ENCODE data around the gene CYGB. TPM values are rescaled to one million over a fixed set of nuclear protein-coding genes. Genes with fewer than 3 reads are reported as not detected.
"Not testable (repeated sequence)": the region's sequence is repeated elsewhere in the genome, so short reads cannot be mapped to it uniquely, and the experiment has no call there.

The CYGB gene
- total RNA-seq, 4 donors from 2014 or later = 2.8 to 18.2 (median 10.4) TPM

GRCh38 chr17:76513306-76513692 is 24.2 kb downstream of the CYGB start:
- Histone ChIP-seq H3K27me3 (no peaks in the 10 kb centered on the region), H3K4me1 (peaks cover 23% of the 10 kb centered on the region), H3K36me3 (no peaks in the 10 kb centered on the region), H3K9me3 (no peaks in the 10 kb centered on the region), H3K4me3 (no peak overlapping the region), H3K27ac (no peak overlapping the region)
- DNase-seq (ENCODE audit: low spot score in 2 of 2) = no peak
- TF ChIP-seq EP300 (IDR thresholded peaks at IDR 0.05) (no peak), POLR2AphosphoS5 (IDR thresholded peaks at IDR 0.05) (no peak), POLR2A (IDR thresholded peaks at IDR 0.05) (no peak)
- TF ChIP-seq, protein P1, sequence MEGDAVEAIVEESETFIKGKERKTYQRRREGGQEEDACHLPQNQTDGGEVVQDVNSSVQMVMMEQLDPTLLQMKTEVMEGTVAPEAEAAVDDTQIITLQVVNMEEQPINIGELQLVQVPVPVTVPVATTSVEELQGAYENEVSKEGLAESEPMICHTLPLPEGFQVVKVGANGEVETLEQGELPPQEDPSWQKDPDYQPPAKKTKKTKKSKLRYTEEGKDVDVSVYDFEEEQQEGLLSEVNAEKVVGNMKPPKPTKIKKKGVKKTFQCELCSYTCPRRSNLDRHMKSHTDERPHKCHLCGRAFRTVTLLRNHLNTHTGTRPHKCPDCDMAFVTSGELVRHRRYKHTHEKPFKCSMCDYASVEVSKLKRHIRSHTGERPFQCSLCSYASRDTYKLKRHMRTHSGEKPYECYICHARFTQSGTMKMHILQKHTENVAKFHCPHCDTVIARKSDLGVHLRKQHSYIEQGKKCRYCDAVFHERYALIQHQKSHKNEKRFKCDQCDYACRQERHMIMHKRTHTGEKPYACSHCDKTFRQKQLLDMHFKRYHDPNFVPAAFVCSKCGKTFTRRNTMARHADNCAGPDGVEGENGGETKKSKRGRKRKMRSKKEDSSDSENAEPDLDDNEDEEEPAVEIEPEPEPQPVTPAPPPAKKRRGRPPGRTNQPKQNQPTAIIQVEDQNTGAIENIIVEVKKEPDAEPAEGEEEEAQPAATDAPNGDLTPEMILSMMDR (IDR thresholded peaks at IDR 0.05) = no peak
- 75% methylated on average over 6 of the region's 6 CpGs for WGBS

- Histone ChIP-seq H3K27me3 (no peaks in the 10 kb centered on the region), H3K9me3 (no peaks in the 10 kb centered on the region), H3K4me1 (peaks cover 23% of the 10 kb centered on the region), H3K27ac (no peak overlapping the region), H3K4me3 (no peak overlapping the region), H3K36me3 (no peaks in the 10 kb centered on the region)
- TF ChIP-seq EP300 (IDR thresholded peaks at IDR 0.05) = no peak
- TF ChIP-seq, protein P1 (IDR thresholded peaks at IDR 0.05) = no peak
- TF ChIP-seq POLR2A (IDR thresholded peaks at IDR 0.05) = no peak
- TF ChIP-seq POLR2AphosphoS5 (IDR thresholded peaks at IDR 0.05) = no peak
- 81% methylated on average over 20 of the region's 22 CpGs for WGBS
- no peak for DNase-seq (ENCODE audit: low spot score in 2 of 2)
Measured at GRCh38 chr17:76512366-76513305, 24.9 kb downstream of the CYGB start.

GRCh38 chr17:76511668-76512365 is 25.7 kb downstream of the CYGB start:
- Histone ChIP-seq H3K4me3 (no peak overlapping the region), H3K9me3 (no peaks in the 10 kb centered on the region), H3K27me3 (no peaks in the 10 kb centered on the region), H3K27ac (no peak overlapping the region), H3K36me3 (no peaks in the 10 kb centered on the region), H3K4me1 (peaks cover 23% of the 10 kb centered on the region)
- 82% methylated on average over 13 of the region's 13 CpGs for WGBS
- no peak for DNase-seq (ENCODE audit: low spot score in 2 of 2)
- TF ChIP-seq, protein P1 (IDR thresholded peaks at IDR 0.05) = no peak
- no peak for TF ChIP-seq EP300 (IDR thresholded peaks at IDR 0.05)
- no peak for TF ChIP-seq POLR2AphosphoS5 (IDR thresholded peaks at IDR 0.05)
- no peak for TF ChIP-seq POLR2A (IDR thresholded peaks at IDR 0.05)

DNA sequence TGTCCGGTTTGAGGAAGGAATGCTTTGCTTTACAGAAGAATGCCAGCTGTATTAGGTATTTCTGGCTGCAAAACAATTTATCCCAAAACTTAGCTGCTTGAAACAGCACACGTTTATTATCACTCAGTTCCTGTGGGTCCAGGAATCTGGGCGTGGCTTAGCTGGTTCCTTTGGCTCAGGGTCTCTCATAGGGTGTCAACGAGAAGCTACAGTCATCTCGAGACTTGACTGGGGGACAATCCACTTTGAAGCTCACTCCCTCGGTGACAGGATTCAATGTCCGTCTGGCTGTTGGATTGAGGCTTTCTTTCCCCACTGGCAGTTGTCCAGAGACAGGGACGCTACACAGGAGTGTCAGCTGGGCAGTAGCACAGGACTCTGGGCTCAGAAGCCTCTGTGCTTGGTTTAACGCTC is 26.7 kb downstream of the CYGB start:
- no peak for DNase-seq (ENCODE audit: low spot score in 2 of 2)
- no peak for TF ChIP-seq EP300 (IDR thresholded peaks at IDR 0.05)
- H3K9me3 ChIP-seq = no peaks in the 10 kb centered on the region
- 32% methylated on average over 7 of the region's 9 CpGs for whole genome bisulfite sequencing
- H3K4me1 ChIP-seq = peaks cover 21% of the 10 kb centered on the region
- no peak overlapping the region for H3K27ac ChIP-seq
- no peaks in the 10 kb centered on the region for H3K27me3 ChIP-seq
- H3K4me3 ChIP-seq = no peak overlapping the region
- H3K36me3 ChIP-seq = no peaks in the 10 kb centered on the region

DNA sequence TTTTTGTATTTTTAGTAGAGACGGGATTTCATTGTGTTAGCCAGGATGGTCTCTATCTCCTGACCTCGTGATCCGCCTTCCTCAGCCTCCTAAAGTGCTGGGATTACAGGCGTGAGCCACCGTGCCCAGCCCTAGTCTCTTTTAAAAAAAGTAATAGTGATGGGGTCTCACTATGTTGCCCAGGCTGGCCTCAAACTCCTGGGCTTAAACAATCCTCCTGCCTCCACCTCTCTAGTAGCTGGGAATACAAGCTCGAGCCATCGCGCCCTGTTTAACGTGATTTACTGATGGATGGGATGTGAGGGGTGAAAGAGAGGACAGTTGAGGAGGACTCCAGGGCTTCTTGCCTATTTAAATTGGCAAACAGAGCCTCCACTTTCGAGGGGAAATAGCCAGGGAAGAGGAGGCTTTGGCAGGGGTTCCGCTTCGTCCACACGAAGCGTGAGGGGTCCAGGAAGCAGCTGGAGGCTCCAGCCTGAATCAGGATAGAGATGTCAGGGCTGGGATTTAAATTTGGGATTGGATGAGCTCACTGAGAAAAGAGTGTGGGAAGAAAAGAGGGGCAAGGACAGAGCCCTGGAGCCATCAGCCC is 28.9 kb downstream of the CYGB start:
- H3K27ac ChIP-seq; H3K27me3 ChIP-seq; H3K9me3 ChIP-seq; H3K36me3 ChIP-seq; DNase-seq (ENCODE audit: low spot score in 2 of 2); H3K4me3 ChIP-seq: not testable (repeated sequence)
- WGBS = 70% methylated on average over 14 of the region's 14 CpGs
- peaks cover 13% of the 10 kb centered on the region for H3K4me1 ChIP-seq
